Omental fat pad (tissue), 4 donors: ENCODE results near the gene TEAD1. TPM values are rescaled to one million over a fixed set of nuclear protein-coding genes. Genes with fewer than 3 reads are reported as not detected.

Experiments
- ATAC-seq: fragments of 150-250 bp; one replicate; pipeline ENCODE4 v1.9.1; 2016; ENCODE audit warnings: mild to moderate bottlenecking, moderate library complexity; ENCODE audit not compliant: low FRiP score
- DNase-seq: peaks from one replicate; pipeline ENCODE4 v3.0.0-alpha.2; 2019; ENCODE audit warnings: low spot score
- CTCF ChIP-seq, 3 donors: fragments of 450-650 bp; IDR thresholded peaks; one replicate each; pipeline ENCODE4 v1.5.1; 2016 to 2017; ENCODE audit warnings: antibody characterized with exemption in 3 of 3, mild to moderate bottlenecking in 3 of 3, moderate library complexity in 2 of 3
- total RNA-seq, 4 donors: library from RNA; depleted of rRNA; stranded (reverse); fragments of >200 nt; gene quantifications; one replicate each; pipeline ENCODE4 v1.1.0, GENCODE V29; 2016

Gene TEAD1
- total RNA-seq, 4 donors from 2014 or later = 81.7 to 123 (median 103) TPM

GRCh38 chr11:12902791-12903486, 228.7 kb downstream of the TEAD1 start:
- no peak for ATAC-seq
- no peak for DNase-seq
- TF ChIP-seq CTCF (IDR thresholded peaks at IDR 0.05) = no peak

GRCh38 chr11:12905435-12905834, 231.2 kb downstream of the TEAD1 start:
- TF ChIP-seq CTCF (IDR thresholded peaks at IDR 0.05) = no peak
- no peak for DNase-seq
- ATAC-seq = no peak

GRCh38 chr11:12906501-12906900, 232.3 kb downstream of the TEAD1 start:
- no peak for TF ChIP-seq CTCF (IDR thresholded peaks at IDR 0.05)
- ATAC-seq (no peak), DNase-seq (no peak)

- no peak for TF ChIP-seq CTCF (IDR thresholded peaks at IDR 0.05)
- ATAC-seq (no peak), DNase-seq (no peak)
Observed at GRCh38 chr11:12909879-12910278, 235.7 kb downstream of the TEAD1 start.

- DNase-seq = no peak
- ATAC-seq = peak; percentile 74
Observed at GRCh38 chr11:12914400-12914912, 240.2 kb downstream of the TEAD1 start.

GRCh38 chr11:12915093-12915492, 240.9 kb downstream of the TEAD1 start:
- TF ChIP-seq CTCF (IDR thresholded peaks at IDR 0.05) = no peak
- no peak for DNase-seq
- ATAC-seq = no peak

More at GRCh38 chr11:12914400-12914912, 240.2 kb downstream of the TEAD1 start:
- no peak for TF ChIP-seq CTCF (IDR thresholded peaks at IDR 0.05)

GRCh38 chr11:12917822-12918221, 243.6 kb downstream of the TEAD1 start:
- TF ChIP-seq CTCF (IDR thresholded peaks at IDR 0.05) = no peak
- no peak for ATAC-seq

More at GRCh38 chr11:12917822-12918221, 243.6 kb downstream of the TEAD1 start:
- DNase-seq = no peak
